Measurements from ENCODE around the gene LRP1B.

LRP1B gene

DNA sequence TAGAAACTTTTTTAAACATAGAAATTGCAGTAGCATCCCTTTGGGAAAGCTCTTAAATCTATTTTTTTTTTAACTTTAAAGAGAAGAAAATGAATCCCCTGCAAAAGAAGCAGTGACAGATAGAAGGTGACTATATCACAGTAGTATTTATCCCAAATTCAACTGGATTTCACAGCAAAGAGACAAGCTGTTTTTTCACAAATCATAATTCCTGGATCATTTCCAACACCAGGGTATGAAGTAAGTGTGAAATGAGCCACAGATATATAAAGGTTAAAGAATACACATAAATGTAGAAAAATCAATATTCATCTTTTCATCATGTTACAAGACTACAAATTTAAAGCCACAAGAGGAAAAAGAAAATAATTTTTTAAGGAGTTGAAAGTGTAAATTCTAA is 1945.7 kb downstream of the LRP1B start:
- Histone ChIP-seq H3K4me1 (ENCODE audit: low read depth, poor library complexity, severe bottlenecking) (no peaks in the 10 kb centered on the region), H3K4me2 (no peak overlapping the region), H3K4me3 (IDR thresholded peaks at IDR 0.05; ENCODE audit: insufficient read depth, low read depth, low read length) (no peak overlapping the region), H3K27me3 (ENCODE audit: insufficient read depth, low read depth) (no peaks in the 10 kb centered on the region), H3K36me3 (ENCODE audit: insufficient read depth) (no peaks in the 10 kb centered on the region), H3K79me2 (ENCODE audit: insufficient read depth, low read depth) (no peaks in the 10 kb centered on the region), H3K27ac (no peak overlapping the region), H2AFZ (ENCODE audit: low read depth) (no peak overlapping the region), H3K9ac (no peak overlapping the region), H4K20me1 (ENCODE audit: insufficient read depth) (no peaks in the 10 kb centered on the region)
- no peak for TF ChIP-seq CTCF (conservative IDR thresholded peaks at IDR 0.05; ENCODE audit: low read depth, low read length)

GRCh38 chr2:140183056-140183765 is 1947.6 kb downstream of the LRP1B start:
- Histone ChIP-seq H3K27ac (no peak overlapping the region), H3K79me2 (ENCODE audit: insufficient read depth, low read depth) (no peaks in the 10 kb centered on the region), H2AFZ (ENCODE audit: low read depth) (no peak overlapping the region), H3K27me3 (ENCODE audit: insufficient read depth, low read depth) (no peaks in the 10 kb centered on the region), H3K9ac (no peak overlapping the region), H3K4me2 (no peak overlapping the region), H3K4me1 (ENCODE audit: low read depth, poor library complexity, severe bottlenecking) (no peaks in the 10 kb centered on the region), H4K20me1 (ENCODE audit: insufficient read depth) (no peaks in the 10 kb centered on the region), H3K4me3 (IDR thresholded peaks at IDR 0.05; ENCODE audit: insufficient read depth, low read depth, low read length) (no peak overlapping the region), H3K36me3 (ENCODE audit: insufficient read depth) (no peaks in the 10 kb centered on the region)
- no peak for TF ChIP-seq CTCF (conservative IDR thresholded peaks at IDR 0.05; ENCODE audit: low read depth, low read length)

Measured in KMS-11 (cell line).